HAP-1 (cell line): Measurements from ENCODE around the gene HINT2.

ENCODE experiments used
- DNase-seq, 2 experiments: peaks; one replicate each; pipeline ENCODE4 v3.0.0-alpha.2; 2016 to 2020; ENCODE audit warnings: low spot score in 2 of 2
- H3K27me3 ChIP-seq: fragments of 250-450 bp; sonication (Bioruptor Pico); 2 replicates; pipeline ENCODE4 v1.5.1; 2020; ENCODE audit warnings: low read depth, mild to moderate bottlenecking, moderate library complexity
- H3K36me3 ChIP-seq: fragments of 250-450 bp; sonication (Bioruptor Pico); replicated peaks from 2 replicates; pipeline ENCODE4 v1.5.1; 2020; ENCODE audit warnings: mild to moderate bottlenecking
- H3K4me1 ChIP-seq: fragments of 250-450 bp; sonication (Bioruptor Pico); 2 replicates; pipeline ENCODE4 v1.5.1; 2020; ENCODE audit warnings: mild to moderate bottlenecking
- H3K4me3 ChIP-seq: fragments of 250-450 bp; sonication (Bioruptor Pico); 2 replicates; pipeline ENCODE4 v1.5.1; 2020; ENCODE audit warnings: mild to moderate bottlenecking, moderate library complexity
- H3K9me3 ChIP-seq: fragments of 250-450 bp; sonication (Bioruptor Pico); 2 replicates; pipeline ENCODE4 v1.5.1; 2020; ENCODE audit warnings: mild to moderate bottlenecking, moderate library complexity
- in situ Hi-C: fragments of 300-500 bp; cut with MboI; formaldehyde crosslinking; loops from 3 replicates; pipeline ENCODE4 v1.14.3; 2020; ENCODE audit warnings: low sequenced_read_pairs, inconsistent platforms, mixed read lengths

The HINT2 gene

DNA sequence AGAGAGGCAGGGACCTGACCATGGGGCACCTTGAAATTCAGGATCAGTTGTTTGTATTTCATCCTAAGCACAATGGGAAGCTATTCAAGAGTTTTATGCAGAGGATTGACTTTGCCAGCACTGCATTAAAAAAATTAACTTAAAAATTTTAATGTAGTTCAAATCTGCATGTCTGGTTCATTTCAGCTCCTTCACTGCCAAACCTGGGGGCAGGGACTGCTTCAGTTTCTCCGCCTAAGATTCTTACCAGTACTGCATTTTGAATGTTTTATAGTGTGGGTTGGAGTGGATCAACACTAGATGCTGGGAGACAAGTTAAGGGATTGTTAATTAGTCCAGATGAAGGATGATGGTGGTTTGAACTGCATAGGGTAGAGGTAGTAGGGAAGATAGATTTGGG, 45.1 kb downstream of the HINT2 start:
- H3K27me3 ChIP-seq, result no peaks in the 10 kb centered on the region
- peaks cover 30% of the 10 kb centered on the region for H3K4me1 ChIP-seq
- no peak overlapping the region for H3K4me3 ChIP-seq
- in situ Hi-C loops, result no loop called here
- H3K9me3 ChIP-seq, result no peaks in the 10 kb centered on the region
- no peaks in the 10 kb centered on the region; the same call in 1 of the 2 replicates for H3K36me3 ChIP-seq
- no peak for DNase-seq

DNA sequence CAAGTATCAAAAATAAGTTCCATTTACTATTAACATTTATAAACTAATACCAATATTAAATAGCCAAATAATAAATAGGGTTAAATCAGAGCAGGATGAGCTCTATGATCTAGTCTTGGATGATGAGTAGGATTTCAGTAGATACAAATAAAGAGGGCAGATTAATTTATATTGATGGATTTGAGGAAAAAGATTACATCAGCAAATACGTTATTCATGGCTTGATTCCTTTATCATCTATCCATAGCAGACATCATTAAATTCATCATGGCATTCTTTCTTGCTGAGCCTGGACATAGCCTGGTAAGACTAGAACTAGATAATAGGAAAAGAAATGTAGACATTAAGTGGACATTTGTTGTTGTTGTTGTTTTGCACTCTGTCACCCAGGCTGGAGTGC, 47.4 kb downstream of the HINT2 start:
- Histone ChIP-seq H3K9me3 (no peaks in the 10 kb centered on the region), H3K36me3 (no peaks in the 10 kb centered on the region), H3K4me1 (peaks cover 34% of the 10 kb centered on the region), H3K27me3 (no peaks in the 10 kb centered on the region), H3K4me3 (no peak overlapping the region)
- in situ Hi-C loops, result no loop called here
- DNase-seq, result no peak

DNA sequence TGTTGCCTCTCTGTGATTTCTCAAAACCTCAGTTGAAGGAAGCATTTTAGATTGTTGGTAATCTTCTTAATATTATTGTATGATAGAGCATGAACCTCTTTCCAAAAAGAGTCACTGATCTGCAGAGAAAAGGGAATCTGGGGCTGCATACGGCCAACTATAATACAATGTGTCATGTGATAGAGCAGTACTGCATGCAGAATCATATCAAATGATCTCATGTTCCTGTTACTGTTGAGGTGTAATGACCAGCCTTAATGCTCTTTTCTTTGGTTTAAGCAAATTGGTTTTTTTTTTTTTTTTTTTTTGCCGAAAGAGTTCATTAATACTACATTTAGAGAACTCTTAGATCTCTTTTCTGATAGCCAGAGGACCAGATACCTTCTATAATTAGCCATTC, 47.8 kb downstream of the HINT2 start:
- no peaks in the 10 kb centered on the region for H3K36me3 ChIP-seq
- H3K4me1 ChIP-seq, result peaks cover 36% of the 10 kb centered on the region
- no peaks in the 10 kb centered on the region for H3K27me3 ChIP-seq
- in situ Hi-C loops, result no loop called here
- DNase-seq, result no peak
- H3K9me3 ChIP-seq, result no peaks in the 10 kb centered on the region
- H3K4me3 ChIP-seq, result no peak overlapping the region

DNA sequence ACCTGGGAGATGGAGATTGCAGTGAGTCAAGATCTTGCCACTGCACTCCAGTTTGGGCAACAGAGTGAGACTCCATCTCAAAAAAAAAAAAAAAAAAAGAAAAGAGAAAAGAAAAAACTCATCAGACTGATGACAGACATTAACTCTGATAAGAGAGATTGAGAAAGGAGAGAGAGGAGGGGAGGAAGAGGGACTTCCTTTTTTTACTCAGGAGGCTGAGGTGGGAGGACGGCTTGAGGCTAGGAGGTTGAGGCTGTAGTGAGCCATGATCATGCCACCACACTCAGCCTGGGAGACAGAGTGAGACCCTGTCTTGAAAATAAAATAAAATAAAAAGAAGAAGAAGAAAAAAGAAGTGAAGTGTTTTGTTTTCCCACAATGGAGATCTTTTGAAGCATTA, 51.0 kb downstream of the HINT2 start:
- in situ Hi-C loops, result no loop called here
- Histone ChIP-seq H3K4me1 (peaks cover 40% of the 10 kb centered on the region), H3K36me3 (no peaks in the 10 kb centered on the region)

DNA sequence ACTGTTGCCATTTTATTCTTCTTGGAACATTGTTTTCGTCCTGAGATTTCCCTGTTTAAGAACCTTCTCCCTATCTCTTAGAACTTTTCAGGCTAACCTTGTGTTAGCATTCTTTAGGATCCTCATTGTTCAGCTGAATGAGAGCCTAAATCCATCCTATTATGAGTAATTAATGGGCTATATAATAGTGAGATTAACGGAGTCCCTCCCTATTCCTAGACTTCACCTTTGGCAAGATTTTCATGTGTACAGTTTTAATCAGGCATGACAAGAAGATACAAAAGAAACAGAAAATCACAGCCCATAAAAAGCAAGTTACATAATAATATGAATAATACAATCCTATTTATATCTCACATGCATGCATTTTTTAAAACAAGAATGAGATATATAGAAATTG, 51.7 kb downstream of the HINT2 start:
- in situ Hi-C loops, result no loop called here
- Histone ChIP-seq H3K9me3 (no peaks in the 10 kb centered on the region), H3K27me3 (no peaks in the 10 kb centered on the region), H3K4me1 (peaks cover 47% of the 10 kb centered on the region), H3K36me3 (no peaks in the 10 kb centered on the region), H3K4me3 (no peak overlapping the region)
- DNase-seq, result peak in 1 of 2 experiments; percentile 98

More for the DNA sequence above, 51.0 kb downstream of the HINT2 start:
- H3K27me3 ChIP-seq, result no peaks in the 10 kb centered on the region
- H3K4me3 ChIP-seq, result no peak overlapping the region
- no peak for DNase-seq
- H3K9me3 ChIP-seq, result no peaks in the 10 kb centered on the region
